HG02642 (cell line): ENCODE results near the gene B4GALT3.
A peak's percentile ranks its signal among the peaks of the same experiment; 100 is the strongest.

Experiments used
- ATAC-seq: cut with Tn5 transposase; IDR thresholded peaks from one replicate; pipeline ENCODE4 v1.9.1; 2021; ENCODE audit warnings: mild to moderate bottlenecking; ENCODE audit not compliant: unreplicated experiment, poor library complexity

B4GALT3 gene

GRCh38 chr1:161131523-161132409 is 45.5 kb downstream of the B4GALT3 start:
- peak; percentile 2 for ATAC-seq

- ATAC-seq: no peak
These were observed 47.0 kb downstream of the B4GALT3 start for GRCh38 chr1:161130266-161130665.

DNA sequence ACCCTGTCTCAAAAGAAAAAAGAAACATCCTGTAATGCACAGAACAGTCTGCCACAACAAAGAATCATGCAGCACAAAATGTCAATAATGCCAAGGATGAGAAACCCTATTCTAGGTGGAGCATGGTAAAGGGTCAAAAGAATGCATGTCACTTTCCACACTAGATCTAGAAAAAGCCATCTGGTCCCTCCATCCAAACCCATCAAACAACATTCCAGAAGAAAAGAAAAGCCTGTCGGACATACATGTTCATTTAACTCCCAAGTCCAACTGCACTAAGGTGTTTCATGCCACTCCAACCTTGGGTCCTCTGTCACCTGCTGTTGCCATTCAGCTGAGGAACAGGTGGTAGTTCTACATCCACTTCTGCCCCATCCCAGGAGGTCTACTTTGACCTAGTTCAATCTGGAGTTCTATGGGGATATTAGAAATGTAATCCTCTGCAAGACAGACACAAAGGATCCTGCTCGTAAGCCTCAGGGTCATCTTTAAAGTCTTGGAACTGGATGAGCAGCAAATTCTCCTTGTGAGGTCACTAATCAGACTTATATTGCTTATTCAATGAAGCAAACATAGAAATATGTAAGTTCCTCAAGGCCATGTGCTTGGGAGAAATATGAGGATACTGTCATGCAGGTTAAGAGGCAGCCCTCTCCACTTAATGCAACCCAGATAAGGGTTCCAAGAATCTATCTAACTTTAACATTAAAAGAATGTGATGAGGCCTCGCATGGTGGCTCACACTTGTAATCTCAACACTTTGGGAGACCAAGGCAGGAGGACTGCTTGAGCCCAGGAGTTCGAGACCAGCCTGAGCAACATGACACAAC is 48.5 kb downstream of the B4GALT3 start:
- no peak for ATAC-seq

DNA sequence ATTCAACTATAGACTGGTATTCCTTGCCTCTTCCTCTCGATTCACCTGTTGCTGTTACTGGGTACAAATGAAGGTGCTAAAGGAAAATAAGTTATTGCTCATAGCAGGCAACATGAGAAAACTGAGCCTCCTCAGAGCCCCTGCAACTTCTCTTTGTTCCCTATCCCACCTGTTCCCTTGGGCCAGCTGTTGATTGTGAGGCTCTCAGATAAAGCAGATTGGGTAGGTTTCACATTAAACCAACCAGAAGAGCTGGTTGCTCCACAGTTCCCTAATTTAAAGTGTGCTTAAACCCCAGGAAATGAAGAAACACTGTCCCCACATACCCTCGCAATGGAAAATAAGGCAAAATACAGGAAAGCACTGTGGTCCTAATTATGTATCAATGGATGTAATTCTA is 49.7 kb downstream of the B4GALT3 start:
- no peak for ATAC-seq

DNA sequence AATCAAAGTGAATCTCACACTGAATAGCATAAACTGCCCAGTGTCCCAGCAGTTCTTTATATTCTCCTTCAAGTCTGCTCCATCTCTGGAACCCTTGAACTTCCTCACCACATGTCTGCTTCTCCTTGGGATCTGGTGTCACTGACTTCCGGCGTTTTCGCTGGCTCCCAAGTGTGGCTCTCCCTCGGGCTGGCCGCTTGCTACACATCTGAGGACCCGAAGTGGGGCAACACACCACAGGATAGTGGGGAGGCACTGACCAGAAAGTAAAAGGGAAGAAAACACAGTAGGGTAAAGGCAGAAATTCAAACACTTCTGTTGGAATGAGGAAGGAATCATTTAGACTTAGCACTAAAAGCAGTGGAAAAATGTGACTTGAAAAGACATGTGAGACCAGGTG is 54.3 kb downstream of the B4GALT3 start:
- ATAC-seq: no peak

DNA sequence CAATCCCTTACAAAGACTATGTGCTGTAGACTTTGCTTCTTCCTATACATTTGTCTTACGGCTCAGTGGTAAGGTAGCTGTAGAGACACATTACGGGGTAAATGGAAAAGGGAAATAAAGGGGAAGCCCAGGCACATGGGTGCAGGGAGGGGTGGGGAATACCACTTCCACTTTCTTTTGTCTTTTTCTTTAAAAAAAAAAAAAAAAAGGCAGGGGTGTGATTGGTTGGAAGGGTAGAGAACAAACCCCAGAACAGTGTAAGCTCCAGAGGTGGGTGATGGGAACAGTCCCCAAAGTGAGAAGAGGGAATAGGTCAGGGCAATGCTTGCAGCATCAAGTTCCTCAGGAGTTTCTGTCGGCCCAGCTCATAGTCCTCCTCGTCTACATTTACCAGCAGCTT is 55.5 kb downstream of the B4GALT3 start:
- no peak for ATAC-seq
